ENCODE data around the gene MT1B.

The MT1B gene

DNA sequence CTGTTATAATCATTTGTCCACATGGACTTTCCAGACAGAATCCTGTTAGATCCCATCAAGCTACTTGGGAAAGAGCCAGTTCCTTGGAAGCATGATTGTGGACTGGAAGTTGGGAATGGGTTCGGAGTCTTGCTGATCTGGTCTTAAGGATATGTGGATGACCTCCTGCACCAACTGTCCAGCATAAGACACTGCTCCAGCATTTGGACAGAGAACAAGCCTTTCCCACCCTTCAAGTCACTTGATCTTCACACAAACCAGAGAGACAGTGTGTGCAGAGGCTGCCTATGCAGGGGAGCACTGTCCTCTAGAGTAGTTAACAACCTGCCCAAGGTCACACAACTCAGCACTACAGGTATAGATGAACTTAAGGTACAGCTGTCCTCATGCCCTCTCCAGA is 5.8 kb upstream of the MT1B start:
- Mint-ChIP-seq H3K4me1 (peaks cover 8% of the 10 kb centered on the region), H3K4me3 (no peak overlapping the region), H3K27ac (no peak overlapping the region), H3K9me3 (no peaks in the 10 kb centered on the region), H3K27me3 (ENCODE audit: low read depth, poor library complexity) (peaks cover 100% of the 10 kb centered on the region), H3K36me3 (ENCODE audit: low read depth) (no peaks in the 10 kb centered on the region)
- TF ChIP-seq CTCF (IDR thresholded peaks at IDR 0.05): no peak
- no peak for DNase-seq

- H3K4me3 Mint-ChIP-seq: no peak overlapping the region
- no peak overlapping the region for H3K27ac Mint-ChIP-seq
- no peaks in the 10 kb centered on the region for H3K36me3 Mint-ChIP-seq (ENCODE audit: low read depth)
- no peaks in the 10 kb centered on the region for H3K9me3 Mint-ChIP-seq
- H3K4me1 Mint-ChIP-seq: peaks cover 6% of the 10 kb centered on the region
- no peak for TF ChIP-seq CTCF (IDR thresholded peaks at IDR 0.05)
- H3K27me3 Mint-ChIP-seq (ENCODE audit: low read depth, poor library complexity): peaks cover 100% of the 10 kb centered on the region
- DNase-seq: peak; percentile 39
Observed at GRCh38 chr16:56647641-56648431, 3.9 kb upstream of the MT1B start.

DNA sequence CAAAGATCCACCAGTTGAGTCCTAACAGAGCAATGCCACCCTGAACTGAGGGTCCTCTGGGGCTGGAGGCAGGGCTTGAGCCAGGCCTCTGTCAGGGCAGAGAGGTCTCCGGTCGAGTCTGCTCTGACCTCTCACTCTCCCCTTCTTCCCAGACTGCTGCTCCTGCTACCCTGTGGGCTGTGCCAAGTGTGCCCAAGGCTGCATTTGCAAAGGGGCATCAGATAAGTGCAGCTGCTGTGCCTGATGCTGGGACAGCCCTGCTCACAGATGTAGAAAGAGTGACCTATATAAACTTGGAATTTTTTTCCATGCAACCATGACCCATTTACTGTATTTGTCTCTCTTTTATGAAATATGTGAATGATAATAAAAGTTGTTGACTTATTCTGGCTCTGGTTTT is 2.4 kb upstream of the MT1B start:
- Mint-ChIP-seq H3K27me3 (ENCODE audit: low read depth, poor library complexity) (peaks cover 100% of the 10 kb centered on the region), H3K4me1 (no peaks in the 10 kb centered on the region), H3K36me3 (ENCODE audit: low read depth) (no peaks in the 10 kb centered on the region), H3K4me3 (no peak overlapping the region), H3K27ac (no peak overlapping the region), H3K9me3 (no peaks in the 10 kb centered on the region)
- TF ChIP-seq CTCF (IDR thresholded peaks at IDR 0.05): no peak
- DNase-seq: no peak

DNA sequence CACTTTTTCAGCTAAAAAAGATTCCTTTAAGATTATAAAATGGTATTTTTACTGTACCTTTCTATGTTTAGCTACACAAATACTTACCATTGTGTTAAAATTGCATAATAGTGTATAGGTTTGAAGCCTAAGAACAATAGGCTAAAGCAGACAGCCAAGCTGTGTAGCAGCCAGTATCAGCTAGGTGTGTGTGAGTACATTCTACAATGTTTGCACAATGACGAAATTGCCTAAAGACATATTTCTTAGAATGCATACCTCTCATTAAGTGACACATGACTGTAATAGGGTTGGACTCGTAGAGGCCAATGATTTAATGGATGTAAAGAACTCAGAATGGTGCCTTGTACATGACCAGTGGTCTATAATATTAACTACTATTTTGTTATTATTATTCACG is 1.9 kb upstream of the MT1B start:
- no peak for TF ChIP-seq CTCF (IDR thresholded peaks at IDR 0.05)

DNA sequence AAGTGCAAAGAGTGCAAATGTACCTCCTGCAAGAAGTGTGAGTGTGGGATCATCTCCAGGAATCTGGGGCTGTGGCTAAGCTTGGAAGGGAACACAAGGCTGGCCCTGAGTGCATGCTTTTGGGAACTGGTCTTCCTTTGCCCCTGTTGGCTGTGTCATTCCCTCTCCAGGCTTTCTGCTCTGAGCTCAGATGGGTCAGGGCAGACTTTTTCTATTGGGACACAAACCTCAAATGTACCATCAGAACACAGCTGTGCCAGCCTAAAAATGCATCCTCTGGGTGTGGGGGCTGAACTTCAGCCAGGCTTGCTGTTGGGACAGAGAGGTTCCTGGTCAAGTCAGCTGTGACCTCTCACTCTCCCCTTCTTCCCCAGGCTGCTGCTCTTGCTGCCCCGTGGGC is 914 bp downstream of the MT1B start:
- Mint-ChIP-seq H3K9me3 (no peaks in the 10 kb centered on the region), H3K36me3 (ENCODE audit: low read depth) (no peaks in the 10 kb centered on the region), H3K4me1 (peaks cover 4% of the 10 kb centered on the region), H3K4me3 (no peak overlapping the region), H3K27ac (no peak overlapping the region), H3K27me3 (ENCODE audit: low read depth, poor library complexity) (peaks cover 100% of the 10 kb centered on the region)
- no peak for TF ChIP-seq CTCF (IDR thresholded peaks at IDR 0.05)
- DNase-seq: no peak

More for the DNA sequence above, 1.9 kb upstream of the MT1B start:
- Mint-ChIP-seq H3K4me3 (no peak overlapping the region), H3K27me3 (ENCODE audit: low read depth, poor library complexity) (peaks cover 100% of the 10 kb centered on the region), H3K36me3 (ENCODE audit: low read depth) (no peaks in the 10 kb centered on the region), H3K4me1 (no peaks in the 10 kb centered on the region), H3K27ac (no peak overlapping the region), H3K9me3 (no peaks in the 10 kb centered on the region)
- DNase-seq: no peak

- TF ChIP-seq CTCF (IDR thresholded peaks at IDR 0.05): no peak
- Mint-ChIP-seq H3K36me3 (ENCODE audit: low read depth) (no peaks in the 10 kb centered on the region), H3K4me1 (peaks cover 9% of the 10 kb centered on the region), H3K4me3 (no peak overlapping the region), H3K27ac (no peak overlapping the region), H3K9me3 (no peaks in the 10 kb centered on the region), H3K27me3 (ENCODE audit: low read depth, poor library complexity) (peaks cover 100% of the 10 kb centered on the region)
- DNase-seq: no peak
Observed at GRCh38 chr16:56653218-56653617, 1.5 kb downstream of the MT1B start.
